Skeletal muscle tissue (tissue), 4 donors: ENCODE results near the gene CAVIN3. TPM values are rescaled to one million over a fixed set of nuclear protein-coding genes. Genes with fewer than 3 reads are reported as not detected.

Source experiments
- H3K27ac ChIP-seq: one replicate; pipeline ENCODE4 v1.7.0; 2013; ENCODE audit warnings: mild to moderate bottlenecking, low read depth, low read length, inconsistent platforms
- H3K27me3 ChIP-seq, 3 donors: one replicate each; pipeline ENCODE4 v1.7.0; 2013; ENCODE audit warnings: low read length in 3 of 3; ENCODE audit not compliant: control insufficient read depth in 3 of 3, insufficient read depth in 3 of 3
- H3K36me3 ChIP-seq, 3 donors: one replicate each; pipeline ENCODE4 v1.7.0; 2013; ENCODE audit warnings: low read length in 3 of 3; ENCODE audit not compliant: control insufficient read depth in 3 of 3, insufficient read depth in 3 of 3
- H3K4me1 ChIP-seq, 3 donors: one replicate each; pipeline ENCODE4 v1.7.0; 2013; ENCODE audit warnings: low read length in 3 of 3, mild to moderate bottlenecking in 3 of 3; ENCODE audit not compliant: control insufficient read depth in 3 of 3, insufficient read depth in 3 of 3
- H3K4me3 ChIP-seq, 3 donors: one replicate each; pipeline ENCODE4 v1.7.0; 2013; ENCODE audit warnings: low read length in 3 of 3
- H3K9ac ChIP-seq, 3 donors: one replicate each; pipeline ENCODE4 v1.7.0; 2013; ENCODE audit warnings: low read length in 3 of 3, mild to moderate bottlenecking in 3 of 3, moderate library complexity in 2 of 3, low read depth in 1 of 3
- H3K9me3 ChIP-seq, 3 donors: one replicate each; pipeline ENCODE4 v1.7.0; 2013; ENCODE audit warnings: low read length in 3 of 3; ENCODE audit not compliant: control insufficient read depth in 3 of 3
- total RNA-seq: library from RNA; depleted of rRNA; stranded (reverse); fragments of >200 nt; gene quantifications from one replicate; pipeline ENCODE4 v1.2.3, GENCODE V29; 2014
- donor health status: Osteomylitis.

Gene CAVIN3, protein sequence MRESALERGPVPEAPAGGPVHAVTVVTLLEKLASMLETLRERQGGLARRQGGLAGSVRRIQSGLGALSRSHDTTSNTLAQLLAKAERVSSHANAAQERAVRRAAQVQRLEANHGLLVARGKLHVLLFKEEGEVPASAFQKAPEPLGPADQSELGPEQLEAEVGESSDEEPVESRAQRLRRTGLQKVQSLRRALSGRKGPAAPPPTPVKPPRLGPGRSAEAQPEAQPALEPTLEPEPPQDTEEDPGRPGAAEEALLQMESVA
- total RNA-seq = 28.2 TPM

DNA sequence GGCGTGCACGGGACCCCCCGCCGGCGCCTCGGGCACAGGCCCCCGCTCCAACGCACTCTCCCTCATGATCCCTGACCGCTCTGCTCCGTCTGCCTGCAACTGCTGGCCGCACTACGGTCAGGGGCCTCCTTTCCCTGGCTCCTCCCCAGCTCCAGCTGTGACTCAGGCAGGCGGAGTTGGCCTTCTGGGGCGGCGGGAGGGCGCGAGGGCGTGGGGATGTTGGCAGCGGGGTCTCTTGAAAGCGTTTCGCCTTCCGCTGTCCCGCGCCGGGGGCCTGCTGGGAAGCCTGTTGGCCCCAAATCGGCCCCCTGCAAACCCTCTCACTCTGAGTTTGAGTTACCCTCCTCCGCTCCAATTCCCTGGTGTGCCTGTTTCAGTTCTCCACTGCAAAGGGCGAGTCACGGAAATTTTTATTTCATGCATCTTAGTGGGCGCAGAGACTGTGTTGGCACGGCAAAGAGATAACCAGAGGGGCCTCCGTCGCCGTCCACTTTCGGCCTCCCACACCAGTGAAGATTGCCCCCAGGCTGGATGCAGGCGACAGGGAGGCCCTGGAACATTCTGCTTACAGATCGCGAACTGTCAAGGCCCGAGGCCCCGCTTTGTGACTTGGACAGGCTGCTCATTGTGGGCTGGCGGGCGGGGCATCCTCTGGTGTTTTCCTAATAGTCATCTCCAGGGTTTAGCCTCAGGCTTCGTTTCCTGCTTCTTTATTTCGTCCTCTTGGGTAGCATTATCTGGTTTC is at the start of gene CAVIN3:
Gene CAVIN3 (minus strand): TSS at position 91 of the 745 bp plus-strand sequence. CDS start 25 bp downstream, at position 66.
- Histone ChIP-seq H3K9ac (peak within 1 kb of the TSS; percentile 86 to 98 (median 89)), H3K4me3 (peak within 1 kb of the TSS; percentile 83 to 87 (median 85)), H3K36me3 (peaks cover 0 to 3% (median 0%) of the 10 kb centered on the region in 3 donors), H3K27me3 (no peaks in the 10 kb centered on the region), H3K27ac (peak within 1 kb of the TSS; percentile 97), H3K4me1 (peaks cover 36 to 42% (median 37%) of the 10 kb centered on the region in 3 donors), H3K9me3 (no peaks in the 10 kb centered on the region)

- Histone ChIP-seq H3K36me3 (no peaks in the 10 kb centered on the region), H3K4me3 (no peak overlapping the region), H3K4me1 (peaks cover 11 to 21% (median 16%) of the 10 kb centered on the region in 3 donors), H3K9ac (no peak overlapping the region), H3K9me3 (no peaks in the 10 kb centered on the region), H3K27me3 (no peaks in the 10 kb centered on the region), H3K27ac (no peak overlapping the region)
Observed at GRCh38 chr11:6365659-6366058, 45.4 kb upstream of the CAVIN3 start.

- H3K4me3 ChIP-seq = peak overlapping the region; percentile 34 to 45 (median 35)
- H3K4me1 ChIP-seq = peaks cover 11 to 21% (median 16%) of the 10 kb centered on the region in 3 donors
- no peaks in the 10 kb centered on the region for H3K27me3 ChIP-seq
- H3K36me3 ChIP-seq = no peaks in the 10 kb centered on the region
- peak overlapping the region; percentile 32 to 54 (median 51) for H3K9ac ChIP-seq
- H3K27ac ChIP-seq = peak overlapping the region; percentile 89
- H3K9me3 ChIP-seq = no peaks in the 10 kb centered on the region
Observed at GRCh38 chr11:6362873-6363678, 42.8 kb upstream of the CAVIN3 start.

DNA sequence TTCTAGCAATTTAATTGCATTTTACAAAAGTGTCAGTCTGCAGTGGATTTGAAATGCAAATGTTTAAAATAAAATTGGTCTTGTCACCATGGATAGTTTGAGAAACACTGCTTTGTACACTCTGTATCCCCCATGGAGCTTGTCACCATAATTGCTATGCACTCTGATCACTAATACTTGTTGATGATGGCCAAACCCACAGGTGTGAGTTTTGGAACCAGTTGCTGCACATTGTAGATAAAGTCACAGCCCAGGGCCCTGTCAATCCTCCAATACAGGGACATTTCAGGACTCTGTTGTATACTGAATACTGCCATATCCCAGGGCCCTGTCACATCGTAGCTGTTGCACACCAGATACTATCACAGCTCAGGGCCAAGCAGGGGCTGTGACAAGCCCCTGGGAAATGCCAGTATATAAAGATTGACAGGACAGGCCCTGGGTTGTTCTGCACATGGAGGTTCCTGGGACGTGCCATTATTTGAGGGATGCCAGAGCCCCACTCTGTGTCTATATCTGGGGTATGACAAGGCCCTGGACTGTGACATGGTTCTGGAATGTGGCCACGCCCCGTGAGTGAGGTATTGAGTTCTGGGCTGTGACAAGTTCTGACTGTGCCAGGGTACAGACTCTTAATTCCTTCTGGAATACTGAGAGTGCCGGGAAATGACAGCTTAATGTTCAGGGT is 42.0 kb upstream of the CAVIN3 start:
- Histone ChIP-seq H3K9me3 (no peaks in the 10 kb centered on the region), H3K4me3 (peak overlapping the region in 1 of 3 donors; percentile 34)

DNA sequence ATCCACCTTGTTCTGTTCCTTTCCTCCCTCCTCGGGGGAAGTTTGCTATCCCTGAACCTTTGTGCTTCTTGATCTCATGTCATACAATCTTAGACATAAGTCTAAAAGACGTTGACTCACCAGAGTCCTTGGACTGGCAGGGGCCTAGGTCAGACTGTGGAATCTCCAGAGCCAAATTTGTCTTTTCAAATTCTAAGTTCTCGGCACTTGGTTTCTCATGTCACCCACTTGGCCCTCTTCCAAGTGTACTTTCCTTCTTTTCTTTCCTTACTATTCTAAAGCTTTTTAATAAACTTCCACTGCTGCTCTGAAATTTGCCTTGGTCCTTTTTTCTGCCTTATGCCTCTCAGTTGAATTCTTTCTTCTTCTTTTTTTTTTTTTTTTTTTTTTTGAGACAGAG is 39.9 kb upstream of the CAVIN3 start:
- Histone ChIP-seq H3K9me3 (no peaks in the 10 kb centered on the region), H3K27ac (no peak overlapping the region), H3K4me3 (no peak overlapping the region), H3K9ac (no peak overlapping the region), H3K36me3 (no peaks in the 10 kb centered on the region), H3K4me1 (peaks cover 11 to 25% (median 16%) of the 10 kb centered on the region in 3 donors), H3K27me3 (no peaks in the 10 kb centered on the region)

More for the DNA sequence above, 42.0 kb upstream of the CAVIN3 start:
- H3K27ac ChIP-seq = peak overlapping the region; percentile 89
- peak overlapping the region; percentile 10 to 51 (median 32) for H3K9ac ChIP-seq
- no peaks in the 10 kb centered on the region for H3K36me3 ChIP-seq
- H3K4me1 ChIP-seq = peaks cover 11 to 21% (median 16%) of the 10 kb centered on the region in 3 donors
- no peaks in the 10 kb centered on the region for H3K27me3 ChIP-seq

DNA sequence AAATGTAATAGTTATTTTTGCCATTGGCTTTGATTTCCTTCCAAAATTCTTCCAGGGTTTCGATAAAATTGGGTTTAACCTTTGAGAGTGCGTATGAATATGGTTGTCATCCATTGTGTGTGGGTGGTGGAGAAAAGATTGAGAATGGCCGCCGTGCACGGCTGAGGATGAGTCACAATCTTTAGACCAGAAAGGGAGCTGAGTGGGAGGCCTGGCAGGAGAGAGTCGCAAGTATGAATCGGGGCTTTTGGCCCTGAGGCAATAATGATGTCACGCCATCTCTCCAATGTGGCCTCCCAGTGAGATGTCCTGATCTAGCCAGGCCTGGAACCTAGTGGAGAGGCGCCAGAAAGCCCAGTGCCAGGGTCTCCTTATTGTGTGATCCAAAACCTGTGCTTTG is 36.9 kb upstream of the CAVIN3 start:
- Histone ChIP-seq H3K9ac (no peak overlapping the region), H3K27ac (no peak overlapping the region), H3K4me1 (peaks cover 1 to 15% (median 2%) of the 10 kb centered on the region in 3 donors), H3K9me3 (no peaks in the 10 kb centered on the region), H3K36me3 (no peaks in the 10 kb centered on the region), H3K27me3 (no peaks in the 10 kb centered on the region), H3K4me3 (no peak overlapping the region)

DNA sequence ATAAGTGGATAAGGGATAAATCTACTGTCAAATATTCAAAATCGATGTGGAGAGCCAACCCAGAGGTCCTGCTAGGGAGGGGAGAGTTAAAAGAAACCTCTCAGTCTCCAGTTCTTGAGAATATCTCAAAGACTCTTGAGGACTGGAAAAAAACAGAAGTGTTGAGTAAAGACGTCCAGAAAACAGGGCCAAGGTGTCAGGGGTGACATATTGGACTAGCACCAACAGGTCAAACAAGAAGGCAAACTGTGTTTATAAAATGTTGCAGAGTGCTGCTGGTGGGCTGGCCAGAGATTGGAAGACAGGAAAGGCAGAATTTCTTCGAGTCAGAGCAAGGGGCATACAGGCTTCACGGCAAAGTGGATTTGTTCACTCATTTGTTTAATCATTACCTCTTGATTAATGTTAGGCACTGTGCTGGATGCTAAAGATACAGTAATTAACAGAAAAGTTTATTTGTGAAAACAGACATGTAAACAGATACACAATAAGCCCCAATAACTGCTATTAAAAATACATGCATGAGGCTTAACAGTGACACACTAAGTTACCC is 36.3 kb upstream of the CAVIN3 start:
- Histone ChIP-seq H3K9ac (no peak overlapping the region), H3K27ac (no peak overlapping the region), H3K4me1 (peaks cover 0 to 17% (median 0%) of the 10 kb centered on the region in 3 donors), H3K36me3 (no peaks in the 10 kb centered on the region), H3K4me3 (no peak overlapping the region), H3K9me3 (no peaks in the 10 kb centered on the region), H3K27me3 (no peaks in the 10 kb centered on the region)

DNA sequence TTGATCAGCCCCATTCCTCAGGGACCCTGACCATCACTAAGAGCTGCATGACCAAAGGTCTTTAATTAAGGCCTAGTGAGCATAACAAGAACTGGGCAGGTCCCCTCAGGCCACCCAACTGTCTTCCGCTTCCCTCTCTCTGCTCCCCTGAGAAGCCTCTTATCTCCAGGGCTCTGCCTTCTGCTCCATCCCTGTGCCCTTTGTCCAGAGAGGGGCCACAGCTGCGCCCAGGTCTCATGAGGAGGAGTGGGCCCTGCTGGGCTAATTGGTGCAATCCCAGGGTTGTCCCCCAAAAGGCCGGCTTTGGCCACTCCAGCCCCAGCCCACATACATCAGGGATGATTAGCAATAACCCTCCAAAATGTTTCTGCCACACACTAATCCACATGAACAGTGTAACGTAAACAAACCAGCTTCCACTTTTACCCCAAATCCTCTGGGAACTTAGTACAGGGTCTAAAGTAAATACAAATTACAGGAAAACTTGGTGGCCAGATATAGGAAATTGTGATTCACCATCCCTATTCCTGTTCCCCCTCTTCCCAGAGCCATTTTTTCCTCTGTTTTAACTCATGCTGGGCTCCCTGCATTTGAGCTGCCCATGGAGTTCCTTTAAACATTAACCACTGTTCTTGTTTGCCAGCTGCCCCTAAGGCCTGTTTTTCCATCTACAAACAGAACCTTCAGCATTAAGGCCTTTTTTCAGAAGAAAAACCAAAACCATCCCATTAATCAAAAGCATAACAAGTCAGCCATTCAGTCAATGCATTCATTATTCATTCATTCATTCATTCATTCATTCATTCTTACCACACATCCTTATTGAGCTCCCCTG is 34.6 kb upstream of the CAVIN3 start:
- Histone ChIP-seq H3K4me3 (no peak overlapping the region), H3K9me3 (no peaks in the 10 kb centered on the region), H3K4me1 (peaks cover 0 to 17% (median 0%) of the 10 kb centered on the region in 3 donors), H3K27ac (no peak overlapping the region), H3K36me3 (no peaks in the 10 kb centered on the region), H3K9ac (no peak overlapping the region), H3K27me3 (no peaks in the 10 kb centered on the region)
